IMR-90 (cell line): Measurements from ENCODE around the gene TEAD1. TPM values are rescaled to one million over a fixed set of nuclear protein-coding genes. Genes with fewer than 3 reads are reported as not detected.

Experiments used
- ATAC-seq: fragments of 200-7000 bp; cut with Tn5 transposase; 2 replicates; pipeline ENCODE4 v1.9.1; 2020; ENCODE audit warnings: low read depth, mild to moderate bottlenecking, moderate library complexity
- BruUV-seq: library from RNA; stranded (reverse); fragments of 400-500 nt; replicated peaks from 2 replicates; lab custom pipeline; 2021; lab: Mats Ljungman, UMichigan
- CTCF ChIA-PET: fragments of 300-600 bp; formaldehyde crosslinking; extraction: SDS; loops from one replicate; lab custom pipeline; 2021; ENCODE audit warnings: antibody characterized with exemption; lab: Yijun Ruan, JAX
- POLR2A ChIA-PET: fragments of 300-600 bp; sonication (Branson Sonifier 250); formaldehyde crosslinking; loops from one replicate; lab custom pipeline; 2022; ENCODE audit warnings: antibody characterized with exemption; ENCODE audit not compliant: unreplicated experiment; lab: Charles Lee
- DNase-seq: peaks from one replicate; pipeline ENCODE4 v3.0.0; 2013
- H2AFZ ChIP-seq: replicated peaks from 2 replicates; pipeline ENCODE3; 2013; ENCODE audit warnings: low read length, mild to moderate bottlenecking; ENCODE audit not compliant: poor library complexity
- H2AK5ac ChIP-seq: 2 replicates; pipeline ENCODE4 v1.6.1; 2013; ENCODE audit warnings: low read depth, low read length, inconsistent platforms
- H2AK9ac ChIP-seq: replicated peaks from 2 replicates; pipeline ENCODE3; 2013; ENCODE audit warnings: mild to moderate bottlenecking, low read depth, low read length, moderate library complexity; ENCODE audit not compliant: poor library complexity
- H2BK120ac ChIP-seq: 2 replicates; pipeline ENCODE4 v1.6.1; 2013; ENCODE audit warnings: low read depth, low read length, inconsistent platforms
- H2BK15ac ChIP-seq: 3 replicates; pipeline ENCODE4 v1.6.1; 2013; ENCODE audit warnings: low read depth, low read length, inconsistent platforms
- H2BK20ac ChIP-seq: 2 replicates; pipeline ENCODE4 v1.6.1; 2013; ENCODE audit warnings: low read depth, mild to moderate bottlenecking, inconsistent platforms, low read length, moderate library complexity
- H2BK5ac ChIP-seq: 2 replicates; pipeline ENCODE4 v1.6.1; 2013; ENCODE audit warnings: mild to moderate bottlenecking, low read depth, low read length, inconsistent platforms; ENCODE audit not compliant: poor library complexity, severe bottlenecking
- H3K14ac ChIP-seq: replicated peaks from 2 replicates; pipeline ENCODE4 v1.6.1; 2013; ENCODE audit warnings: low read depth, low read length, inconsistent platforms
- H3K18ac ChIP-seq: 2 replicates; pipeline ENCODE4 v1.6.1; 2013; ENCODE audit warnings: low read depth, low read length, control low read depth
- H3K23ac ChIP-seq: 2 replicates; pipeline ENCODE4 v1.6.1; 2013; ENCODE audit warnings: low read depth, low read length, inconsistent platforms
- H3K27ac ChIP-seq: 2 replicates; pipeline ENCODE4 v1.5.1; 2013; ENCODE audit warnings: mild to moderate bottlenecking, control low read depth, low read length; ENCODE audit not compliant: insufficient read depth
- H3K27me3 ChIP-seq: 2 replicates; pipeline ENCODE4 v1.6.1; 2013; ENCODE audit warnings: low read length; ENCODE audit not compliant: control insufficient read depth, insufficient read depth
- H3K36me3 ChIP-seq: 2 replicates; pipeline ENCODE4 v1.6.1; 2013; ENCODE audit warnings: low read length, mixed read lengths; ENCODE audit not compliant: control insufficient read depth, insufficient read depth
- H3K4ac ChIP-seq: 2 replicates; pipeline ENCODE4 v1.6.1; 2013; ENCODE audit warnings: low read depth, low read length, inconsistent platforms
- H3K4me1 ChIP-seq: 2 replicates; pipeline ENCODE4 v1.6.1; 2013; ENCODE audit warnings: low read length, mixed read lengths; ENCODE audit not compliant: control insufficient read depth, insufficient read depth
- H3K4me2 ChIP-seq: 2 replicates; pipeline ENCODE4 v1.6.1; 2013; ENCODE audit warnings: low read depth, mild to moderate bottlenecking, control low read depth, low read length, moderate library complexity
- H3K4me3 ChIP-seq: 2 replicates; pipeline ENCODE4 v1.5.1; 2013; ENCODE audit warnings: low read depth, mild to moderate bottlenecking, control low read depth, low read length, moderate library complexity; ENCODE audit not compliant: insufficient read depth
- H3K56ac ChIP-seq: 2 replicates; pipeline ENCODE4 v1.6.1; 2013; ENCODE audit warnings: low read length, inconsistent platforms; ENCODE audit not compliant: insufficient read depth; ENCODE audit errors: extremely low read depth
- H3K79me1 ChIP-seq, 2 experiments: 2 replicates each; pipeline ENCODE4 v1.6.1; 2013; ENCODE audit warnings: low read length in 2 of 2, inconsistent platforms in 1 of 2, low read depth in 1 of 2
- H3K9ac ChIP-seq: 2 replicates; pipeline ENCODE4 v1.6.1; 2013; ENCODE audit warnings: low read depth, low read length, control low read depth
- H3K9me1 ChIP-seq: 2 replicates; pipeline ENCODE4 v1.6.1; 2013; ENCODE audit warnings: low read length, inconsistent platforms; ENCODE audit not compliant: insufficient read depth
- H3K9me3 ChIP-seq: 2 replicates; pipeline ENCODE4 v1.6.1; 2013; ENCODE audit warnings: low read length; ENCODE audit not compliant: control insufficient read depth, insufficient read depth
- H4K20me1 ChIP-seq: 2 replicates; pipeline ENCODE4 v1.6.1; 2013; ENCODE audit warnings: low read length, inconsistent platforms; ENCODE audit not compliant: insufficient read depth
- H4K5ac ChIP-seq: 2 replicates; pipeline ENCODE4 v1.6.1; 2013; ENCODE audit warnings: mild to moderate bottlenecking, low read depth, low read length, control low read depth
- H4K8ac ChIP-seq, 2 experiments: 2 replicates each; pipeline ENCODE4 v1.6.1; 2013; ENCODE audit warnings: low read depth in 2 of 2, low read length in 2 of 2, control low read depth in 1 of 2, inconsistent platforms in 1 of 2
- H4K91ac ChIP-seq: 2 replicates; pipeline ENCODE4 v1.6.1; 2013; ENCODE audit warnings: low read depth, low read length, inconsistent platforms; ENCODE audit not compliant: insufficient read depth
- BHLHE40 ChIP-seq: fragments of 150-350 bp; IDR thresholded peaks from 2 replicates; pipeline ENCODE4 v1.6.1; 2016; ENCODE audit warnings: mild to moderate bottlenecking, low read depth, low read length
- CEBPB ChIP-seq: IDR thresholded peaks from 2 replicates; pipeline ENCODE4 v1.6.1; 2012; ENCODE audit warnings: low read depth, low read length, improper control_type of control experiment
- CHD1 ChIP-seq: IDR thresholded peaks from 2 replicates; pipeline ENCODE4 v1.6.1; 2012; ENCODE audit warnings: low read depth, low read length, improper control_type of control experiment
- CTCF ChIP-seq: conservative IDR thresholded peaks from 2 replicates; pipeline ENCODE4 v1.5.1; 2012; ENCODE audit warnings: mild to moderate bottlenecking, low read depth, low read length, improper control_type of control experiment
- ELK1 ChIP-seq: fragments of 150-350 bp; IDR thresholded peaks from 2 replicates; pipeline ENCODE4 v1.6.1; 2016; ENCODE audit warnings: low read depth, mild to moderate bottlenecking, low read length, moderate library complexity, borderline replicate concordance
- FOS ChIP-seq: fragments of 150-350 bp; IDR thresholded peaks from 2 replicates; pipeline ENCODE4 v1.6.1; 2016; ENCODE audit warnings: low read depth, low read length
- MAFK ChIP-seq: IDR thresholded peaks from 2 replicates; pipeline ENCODE4 v1.6.1; 2012; ENCODE audit warnings: low read depth, low read length, improper control_type of control experiment
- MAZ ChIP-seq: IDR thresholded peaks from 2 replicates; pipeline ENCODE4 v1.6.1; 2012; ENCODE audit warnings: low read depth, mild to moderate bottlenecking, low read length, improper control_type of control experiment, moderate library complexity, borderline replicate concordance
- MXI1 ChIP-seq: IDR thresholded peaks from 2 replicates; pipeline ENCODE4 v1.6.1; 2012; ENCODE audit warnings: low read depth, mild to moderate bottlenecking, low read length, moderate library complexity, borderline replicate concordance
- NFE2L2 ChIP-seq: fragments of 150-350 bp; IDR thresholded peaks from 2 replicates; pipeline ENCODE4 v1.6.1; 2016; ENCODE audit warnings: low read depth, mild to moderate bottlenecking, low read length
- POLR2A ChIP-seq: IDR thresholded peaks from 2 replicates; pipeline ENCODE4 v1.6.1; 2012; ENCODE audit warnings: mild to moderate bottlenecking, low read depth, low read length
- RAD21 ChIP-seq: IDR thresholded peaks from 2 replicates; pipeline ENCODE4 v1.6.1; 2012; ENCODE audit warnings: low read length, improper control_type of control experiment
- RCOR1 ChIP-seq: IDR thresholded peaks from 2 replicates; pipeline ENCODE4 v1.6.1; 2012; ENCODE audit warnings: mild to moderate bottlenecking, low read length, improper control_type of control experiment; ENCODE audit not compliant: insufficient replicate concordance
- RFX5 ChIP-seq: IDR thresholded peaks from 2 replicates; pipeline ENCODE4 v1.8.0; 2012; ENCODE audit warnings: low read depth, mild to moderate bottlenecking, low read length, moderate library complexity
- SMC3 ChIP-seq: fragments of 150-350 bp; IDR thresholded peaks from 2 replicates; pipeline ENCODE4 v1.6.1; 2016; ENCODE audit warnings: low read depth, mild to moderate bottlenecking, antibody characterized with exemption, low read length, moderate library complexity
- USF2 ChIP-seq: fragments of 150-350 bp; IDR thresholded peaks from 2 replicates; pipeline ENCODE4 v1.6.1; 2017; ENCODE audit warnings: mild to moderate bottlenecking, antibody characterized with exemption, low read length, low read depth
- WGBS, 2 experiments: methylation state at CpG; one replicate each; pipeline versions ENCODE4 v1.1.5 to v1.1.7; 2013; ENCODE audit warnings: missing lambda C conversion rate in 2 of 2; ENCODE audit not compliant: insufficient read length in 1 of 2; ENCODE audit errors: extremely low coverage in 2 of 2; 5-methylcytosine and 5-hydroxymethylcytosine counted together
- dilution Hi-C: fragments of 300-500 bp; cut with HindIII; formaldehyde crosslinking; loops from one replicate; pipeline ENCODE4 v1.14.3; 2018; ENCODE audit warnings: low sequenced_read_pairs; ENCODE audit not compliant: unreplicated experiment
- in situ Hi-C: fragments of 300-500 bp; cut with MboI; formaldehyde crosslinking; loops from 3 replicates; pipeline ENCODE4 v1.14.3; 2019; ENCODE audit warnings: low sequenced_read_pairs, inconsistent platforms, mixed read lengths
- intact Hi-C: fragments of 100-400 bp; cut with micrococcal nuclease; formaldehyde crosslinking; loops from 2 replicates; pipeline ENCODE4 v1.10.0; 2022
- polyA plus RNA-seq, 3 experiments: library from polyadenylated mRNA; depleted of rRNA; stranded (reverse); fragments of >200 nt; gene quantifications; 2 replicates each; pipeline ENCODE4 v1.2.3, GENCODE V29; 2012; ENCODE audit warnings: low replicate concordance in 1 of 3
- total RNA-seq: library from RNA; depleted of rRNA; stranded (reverse); fragments of >200 nt; gene quantifications from 2 replicates; pipeline ENCODE4 v1.2.3, GENCODE V29; 2012

Gene TEAD1
- total and polyA plus RNA-seq, 2 of the 4 experiments (the other 2 are of a cell fraction), result 51.8 to 69.2 TPM

- Histone ChIP-seq H3K9ac (no peak overlapping the region), H3K18ac (no peak overlapping the region), H3K9me3 (no peaks in the 10 kb centered on the region), H3K9me1 (peaks cover 42% of the 10 kb centered on the region), H2AK5ac (peak overlapping the region; percentile 21; the same call in 1 of the 2 replicates), H3K79me1 (peaks cover 36 to 90% of the 10 kb centered on the region in 2 experiments), H3K4me1 (peaks cover 32% of the 10 kb centered on the region), H2BK15ac (no peak overlapping the region), H2AFZ (no peak overlapping the region), H3K27me3 (no peaks in the 10 kb centered on the region), H3K36me3 (peaks cover 42% of the 10 kb centered on the region), H3K4me3 (no peak overlapping the region), H4K5ac (no peak overlapping the region), H2BK5ac (no peak overlapping the region), H2BK120ac (peak overlapping the region; percentile 6; the same call in 1 of the 2 replicates), H3K27ac (no peak overlapping the region), H3K23ac (no peak overlapping the region; the same call in 1 of the 2 replicates), H4K20me1 (peaks cover 21% of the 10 kb centered on the region; the same call in 1 of the 2 replicates), H2AK9ac (no peak overlapping the region), H2BK20ac (no peak overlapping the region), H3K4me2 (no peak overlapping the region), H4K8ac (no peak overlapping the region), H4K91ac (no peak overlapping the region), H3K4ac (no peak overlapping the region), H3K56ac (no peak overlapping the region), H3K14ac (peak overlapping the region; percentile 40; the same call in 1 of the 2 replicates)
- dilution Hi-C loops, result loop anchor here (25.0 kb wide), 1 partner anchor 211 kb away; no protein-coding TSS in a partner anchor
- TF ChIP-seq MAZ (no peak), FOS (no peak), MXI1 (no peak), RFX5 (no peak), NFE2L2 (no peak), USF2 (no peak), SMC3 (no peak), RCOR1 (no peak), RAD21 (no peak), CEBPB (no peak), CTCF (no peak), MAFK (no peak), BHLHE40 (no peak), CHD1 (no peak), POLR2A (no peak), ELK1 (no peak)
- intact Hi-C loops, result no loop called here
- ChIA-PET POLR2A (interaction anchor here (0.6 kb wide), 1 partner anchor 85 kb away, joined by 3 read pairs; no protein-coding TSS in a partner anchor), CTCF (interaction anchor here (0.5 to 0.6 kb wide), 2 partner anchors 34 to 254 kb away, joined by 3 to 4 read pairs; no protein-coding TSS in a partner anchor)
- DNase-seq, result no peak
- in situ Hi-C loops, result no loop called here
- WGBS, 2 experiments, result 100% methylated on average over 1 of the region's 3 CpGs; no CpG with 5 or more reads in 1 of the 2 experiments
- no peak for ATAC-seq
- no TSS peak for BruUV-seq
Measured at GRCh38 chr11:12897867-12898266, 223.6 kb downstream of the TEAD1 start.
